Heart left ventricle (tissue), 16 donors: ENCODE results near the gene DSCAML1. TPM values are rescaled to one million over a fixed set of nuclear protein-coding genes. Genes with fewer than 3 reads are reported as not detected.

Source experiments
- ATAC-seq, 4 donors: fragments of 200-7000 bp; cut with Tn5 transposase; one replicate each; pipeline ENCODE4 v1.9.1; 2020 to 2022; ENCODE audit warnings: moderate library complexity in 4 of 4, mild to moderate bottlenecking in 3 of 4, moderate number of reproducible peaks in 1 of 4
- DNase-seq, 5 donors: peaks; one replicate each; pipeline ENCODE4 v3.0.0-alpha.2; 2020
- H3K27ac ChIP-seq, 12 donors: fragments of 200-600 bp; sonication (generic) in 4 of 12; one replicate each; pipeline versions ENCODE4 v1.5.0 to v1.8.0; 2016 to 2022; ENCODE audit warnings: mild to moderate bottlenecking in 2 of 12
- H3K27me3 ChIP-seq, 9 donors: fragments of 200-600 bp; sonication (generic) in 2 of 9; one replicate each; pipeline versions ENCODE4 v1.5.1 to v1.8.0; 2016 to 2022; ENCODE audit warnings: mild to moderate bottlenecking in 3 of 9
- H3K36me3 ChIP-seq, 9 donors: fragments of 200-600 bp; sonication (generic) in 2 of 9; one replicate each; pipeline versions ENCODE4 v1.5.0 to v1.8.0; 2018 to 2022; ENCODE audit warnings: mild to moderate bottlenecking in 2 of 9
- H3K4me1 ChIP-seq, 12 donors: fragments of 200-600 bp; sonication (generic) in 4 of 12; one replicate each; pipeline versions ENCODE4 v1.5.0 to v1.8.0; 2016 to 2022; ENCODE audit warnings: mild to moderate bottlenecking in 3 of 12
- H3K4me3 ChIP-seq, 12 donors: fragments of 200-600 bp; sonication (generic) in 4 of 12; one replicate each; pipeline versions ENCODE4 v1.5.0 to v1.8.0; 2017 to 2022; ENCODE audit warnings: mild to moderate bottlenecking in 9 of 12, moderate library complexity in 4 of 12
- H3K9me3 ChIP-seq, 12 donors: fragments of 200-600 bp; sonication (generic) in 4 of 12; one replicate each; pipeline versions ENCODE4 v1.5.0 to v1.8.0; 2016 to 2022; ENCODE audit warnings: mild to moderate bottlenecking in 1 of 12
- CTCF ChIP-seq, 12 donors: fragments of 200-600 bp; sonication (generic) in 4 of 12; IDR thresholded peaks; one replicate each; pipeline versions ENCODE4 v1.5.0 to v1.8.0; 2018 to 2022; ENCODE audit warnings: antibody characterized with exemption in 12 of 12, mild to moderate bottlenecking in 5 of 12
- POLR2A ChIP-seq, 2 donors: fragments of 450-650 bp; IDR thresholded peaks; one replicate each; pipeline ENCODE4 v1.6.1; 2017; ENCODE audit warnings: antibody characterized with exemption in 2 of 2, mild to moderate bottlenecking in 2 of 2, moderate library complexity in 2 of 2
- whole genome bisulfite sequencing, 4 donors: extraction: QIAGEN DNeasy Blood & Tissue Kit in 2 of 4; methylation state at CpG; one replicate each; pipeline versions ENCODE4 v1.1.5 to v1.1.7; 2013 to 2018; 5-methylcytosine and 5-hydroxymethylcytosine counted together
- intact Hi-C, 10 donors: fragments of 100-400 bp; cut with DNase I; formaldehyde crosslinking; loops; one replicate each; pipeline versions ENCODE4 v1.11.1 to v1.14.2; 2022
- polyA plus RNA-seq, 2 donors: library from polyadenylated mRNA; stranded (reverse); fragments of 200-250 nt; gene quantifications; one replicate each; pipeline ENCODE4 v1.2.3, GENCODE V29; 2013
- total RNA-seq, 9 donors: library from RNA; depleted of rRNA in 2 of 9; stranded (reverse); fragments of >200 nt in 2 of 9; fragmentation: NEBNext Ultra II Directional in 3 of 9; extraction: Animal tissue kit (Norgen Biotek cat#: 25700) in 3 of 9; gene quantifications; one replicate each; pipeline versions ENCODE4 v1.1.0 to v1.2.4, GENCODE V29; 2016 to 2023
- donor health status: ischemic (EF 13 %, LVEDD 7.1; RV severe dilation, severe dysfunction).
- donor health status: healthy with polysubstance abuse.
- donor health status: DM: no; HTN: yes; CAD: no.
- donor health status: DM: no; HTN: no; CAD: no.
- donor health status: ischemic (EF 25% LVEDD 6.9; RV normal size, moderate dysfunction).
- donor health status: ischemic (EF 25% LVEDD 5.7; RV mildly dilated, moderate dysfunction).
- donor health status: healthy.
- donor health status: DM: yes; HTN: yes; CAD: no.
- donor health status: ischemic (EF 35%, LVEDD 5.7; RV mildly dilated, moderate dysfunction).
- donor health status: nonischemic (EF 11% LVEDD 7.7; RV severe dilation, severe dysfunction).
- donor health status: DM: yes; HTN: yes; CAD: no.
- donor health status: PGD.
- donor health status: ischemic (EF 29% LVEDD 5.4; RV normal size, mild dysfunction).
- donor health status: nonischemic (EF 23%, LVEDD 6.1; RV moderate dilation, normal function).

Gene DSCAML1
- total and polyA plus RNA-seq, 11 donors = 0.05 to 1.7 (median 0.76) TPM

- H3K27me3 ChIP-seq = peaks cover 0 to 17% (median 0%) of the 10 kb centered on the region in 9 donors
- no peak overlapping the region for H3K27ac ChIP-seq
- intact Hi-C loops = loop anchor here in 7 of 10 donors (5.0 kb wide), 3 partner anchors 367 to 612 kb away; no protein-coding TSS in a partner anchor
- 87 to 97% (median 97%) methylated on average over 8 of the region's 8 CpGs for WGBS, 4 donors
- DNase-seq = no peak
- no peaks in the 10 kb centered on the region for H3K9me3 ChIP-seq
- ATAC-seq = no peak
- H3K36me3 ChIP-seq = peaks cover 0 to 10% (median 0%) of the 10 kb centered on the region in 9 donors
- H3K4me3 ChIP-seq = no peak overlapping the region
- peaks cover 0 to 15% (median 0%) of the 10 kb centered on the region in 12 donors for H3K4me1 ChIP-seq
- TF ChIP-seq POLR2A (IDR thresholded peaks at IDR 0.05) = no peak
Observed at GRCh38 chr11:117440258-117440657, 356.8 kb downstream of the DSCAML1 start.

- no peak for DNase-seq
- intact Hi-C loops = loop anchor here in 2 of 10 donors (10.0 kb wide), 2 partner anchors 516 to 616 kb away; no protein-coding TSS in a partner anchor
- no peak for ATAC-seq
- Histone ChIP-seq H3K27me3 (peaks cover 0 to 16% (median 0%) of the 10 kb centered on the region in 9 donors), H3K4me1 (peaks cover 0 to 10% (median 0%) of the 10 kb centered on the region in 12 donors), H3K9me3 (no peaks in the 10 kb centered on the region), H3K36me3 (peaks cover 0 to 14% (median 0%) of the 10 kb centered on the region in 9 donors), H3K4me3 (no peak overlapping the region), H3K27ac (no peak overlapping the region)
- 84 to 92% (median 89%) methylated on average over 8 to 13 of the region's 13 CpGs for WGBS, 4 donors
- TF ChIP-seq POLR2A (IDR thresholded peaks at IDR 0.05) (no peak), CTCF (IDR thresholded peaks at IDR 0.05) (no peak)
Observed at GRCh38 chr11:117439256-117439655, 357.8 kb downstream of the DSCAML1 start.

- WGBS, 4 donors = 86 to 94% (median 87%) methylated on average over 17 of the region's 17 CpGs
- TF ChIP-seq CTCF (IDR thresholded peaks at IDR 0.05) (no peak), POLR2A (IDR thresholded peaks at IDR 0.05) (no peak)
- peaks cover 0 to 3% (median 0%) of the 10 kb centered on the region in 12 donors for H3K4me1 ChIP-seq
- no peak overlapping the region for H3K27ac ChIP-seq
- peaks cover 0 to 9% (median 0%) of the 10 kb centered on the region in 9 donors for H3K27me3 ChIP-seq
- H3K9me3 ChIP-seq = no peaks in the 10 kb centered on the region
- peaks cover 0 to 16% (median 0%) of the 10 kb centered on the region in 9 donors for H3K36me3 ChIP-seq
- H3K4me3 ChIP-seq = no peak overlapping the region
- intact Hi-C loops = loop anchor here in 2 of 10 donors (10.0 kb wide), 2 partner anchors 516 to 616 kb away; no protein-coding TSS in a partner anchor
- no peak for DNase-seq
- no peak for ATAC-seq
Observed at GRCh38 chr11:117438371-117439000, 358.5 kb downstream of the DSCAML1 start.

- no peak overlapping the region for H3K4me3 ChIP-seq
- intact Hi-C loops = loop anchor here in 2 of 10 donors (10.0 kb wide), 2 partner anchors 517 to 617 kb away; no protein-coding TSS in a partner anchor
- H3K36me3 ChIP-seq = peaks cover 0 to 24% (median 0%) of the 10 kb centered on the region in 9 donors
- no peaks in the 10 kb centered on the region for H3K9me3 ChIP-seq
- H3K27me3 ChIP-seq = peaks cover 0 to 2% (median 0%) of the 10 kb centered on the region in 9 donors
- H3K27ac ChIP-seq = no peak overlapping the region
- DNase-seq (no peak), ATAC-seq (no peak)
- H3K4me1 ChIP-seq = no peaks in the 10 kb centered on the region
- WGBS, 4 donors = 92 to 97% (median 93%) methylated on average over 14 of the region's 14 CpGs
- TF ChIP-seq POLR2A (IDR thresholded peaks at IDR 0.05) = no peak
Observed at GRCh38 chr11:117437791-117438130, 359.3 kb downstream of the DSCAML1 start.

- Histone ChIP-seq H3K4me3 (no peak overlapping the region), H3K36me3 (peaks cover 0 to 29% (median 0%) of the 10 kb centered on the region in 9 donors), H3K27ac (no peak overlapping the region), H3K9me3 (no peaks in the 10 kb centered on the region), H3K27me3 (no peaks in the 10 kb centered on the region), H3K4me1 (no peaks in the 10 kb centered on the region)
- ATAC-seq (no peak), DNase-seq (no peak)
- intact Hi-C loops = loop anchor here in 2 of 10 donors (10.0 kb wide), 2 partner anchors 518 to 618 kb away; no protein-coding TSS in a partner anchor
- TF ChIP-seq POLR2A (IDR thresholded peaks at IDR 0.05) (no peak), CTCF (IDR thresholded peaks at IDR 0.05) (no peak)
- WGBS, 4 donors = 89 to 93% (median 91%) methylated on average over 23 of the region's 23 CpGs
Observed at GRCh38 chr11:117437041-117437790, 359.8 kb downstream of the DSCAML1 start.
